HepG2 (cell line): Measurements from ENCODE around the gene HRNR. TPM values are rescaled to one million over a fixed set of nuclear protein-coding genes. Genes with fewer than 3 reads are reported as not detected.

Experiments
- FOXA1 ChIP-seq, 2 experiments: fragments of 450-650 bp in 1 of 2; sonication (generic) in 1 of 2; formaldehyde crosslinking in 1 of 2; IDR thresholded peaks; 2 replicates each; pipeline versions ENCODE4 v1.4.0 to v1.6.1; 2016 to 2020; ENCODE audit warnings: missing genetic modification reagents in 1 of 2
- U2AF1 ChIP-seq: fragments of 200-400 bp; formaldehyde crosslinking; optimal IDR thresholded peaks from 2 replicates; pipeline ENCODE3; 2017; ENCODE audit warnings: mild to moderate bottlenecking, low read depth, low read length
- YEATS4 ChIP-seq: sonication (generic); formaldehyde crosslinking; IDR thresholded peaks from 2 replicates; pipeline ENCODE4 v1.4.0; 2020; ENCODE audit warnings: missing genetic modification reagents, borderline replicate concordance
- ZNF33A ChIP-seq: sonication (generic); formaldehyde crosslinking; IDR thresholded peaks from 2 replicates; pipeline ENCODE4 v1.5.1; 2020; ENCODE audit warnings: missing genetic modification reagents, mild to moderate bottlenecking, moderate library complexity, borderline replicate concordance
- ZNF615 ChIP-seq: sonication (generic); formaldehyde crosslinking; IDR thresholded peaks from 2 replicates; pipeline ENCODE4 v1.5.0; 2020; ENCODE audit warnings: mild to moderate bottlenecking, missing genetic modification reagents, borderline replicate concordance
- polyA plus RNA-seq, 8 experiments: library from polyadenylated mRNA; depleted of rRNA in 3 of 8; stranded (reverse) in 7 of 8; unstranded in 1 of 8; fragments of >200 nt; fragmentation: Illumina TruSeq in 4 of 8; extraction: Trizol in 4 of 8; gene quantifications; 2 replicates each; pipeline versions ENCODE4 v1.2.1 to v1.2.3, GENCODE V29; 2011 to 2016; ENCODE audit warnings: low read depth in 4 of 8, missing spikeins in 1 of 8, mixed read lengths in 1 of 8; ENCODE audit not compliant: insufficient read depth in 1 of 8
- total RNA-seq, 5 experiments: library from RNA; depleted of rRNA; stranded (reverse); fragments of >200 nt; fragmentation: Illumina TruSeq; extraction: Trizol; gene quantifications; 2 replicates each; pipeline ENCODE4 v1.2.3, GENCODE V29; 2016; ENCODE audit warnings: low read depth in 1 of 5
- TF ChIP-seq, protein P1 (sequence below): sonication (generic); formaldehyde crosslinking; IDR thresholded peaks from 2 replicates; pipeline ENCODE4 v1.5.0; 2020; ENCODE audit warnings: mild to moderate bottlenecking, missing genetic modification reagents, moderate library complexity
- TF ChIP-seq, protein P2 (sequence below): sonication (generic); formaldehyde crosslinking; IDR thresholded peaks from 2 replicates; pipeline ENCODE4 v1.4.0; 2020; ENCODE audit warnings: missing genetic modification reagents
- TF ChIP-seq, protein P3 (sequence below): sonication (generic); formaldehyde crosslinking; IDR thresholded peaks from 2 replicates; pipeline ENCODE4 v1.9.0; 2022; ENCODE audit warnings: missing genetic modification reagents, mild to moderate bottlenecking, borderline replicate concordance

Gene HRNR
- total and polyA plus RNA-seq, 2 of the 13 experiments (the other 11 are each of a cell fraction or from before 2014, with no cell fraction given) = not detected

DNA sequence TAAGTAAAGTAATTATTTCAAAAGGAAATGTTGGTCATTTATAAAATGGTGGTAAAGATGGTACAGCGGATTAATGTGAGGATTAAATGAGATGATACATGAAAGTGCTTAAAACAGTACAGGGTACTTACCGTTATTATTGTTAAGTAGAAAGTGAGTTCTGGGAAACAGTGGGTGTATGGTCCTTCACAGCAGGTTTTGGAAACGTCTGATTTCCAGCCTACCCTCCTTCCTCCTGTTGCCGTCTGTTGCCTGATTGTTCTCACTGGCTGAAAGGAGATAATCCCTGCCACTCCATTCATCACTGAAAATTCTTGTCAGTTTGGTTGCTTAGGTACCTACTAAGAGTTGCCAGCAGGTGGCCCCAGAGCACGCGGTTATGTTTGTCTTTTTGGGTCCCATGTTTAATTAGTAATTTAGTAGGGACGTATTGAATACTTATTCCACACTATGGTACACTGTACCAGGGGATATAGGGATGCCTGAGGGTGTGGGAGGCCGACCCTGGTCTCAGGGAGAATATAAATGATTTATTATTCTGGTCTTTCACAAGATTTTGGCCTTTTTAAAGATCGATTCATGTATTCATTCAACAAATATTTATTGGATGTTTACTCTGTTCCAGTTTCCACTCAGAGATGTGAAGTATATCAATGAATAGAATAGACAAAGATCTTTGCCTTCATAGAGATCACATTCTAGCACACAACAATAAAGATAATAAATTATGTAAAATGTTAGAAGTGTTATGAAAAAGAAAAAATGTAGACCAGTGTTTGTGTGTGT, 34.1 kb downstream of the HRNR start (continued):
- TF ChIP-seq, protein P1, sequence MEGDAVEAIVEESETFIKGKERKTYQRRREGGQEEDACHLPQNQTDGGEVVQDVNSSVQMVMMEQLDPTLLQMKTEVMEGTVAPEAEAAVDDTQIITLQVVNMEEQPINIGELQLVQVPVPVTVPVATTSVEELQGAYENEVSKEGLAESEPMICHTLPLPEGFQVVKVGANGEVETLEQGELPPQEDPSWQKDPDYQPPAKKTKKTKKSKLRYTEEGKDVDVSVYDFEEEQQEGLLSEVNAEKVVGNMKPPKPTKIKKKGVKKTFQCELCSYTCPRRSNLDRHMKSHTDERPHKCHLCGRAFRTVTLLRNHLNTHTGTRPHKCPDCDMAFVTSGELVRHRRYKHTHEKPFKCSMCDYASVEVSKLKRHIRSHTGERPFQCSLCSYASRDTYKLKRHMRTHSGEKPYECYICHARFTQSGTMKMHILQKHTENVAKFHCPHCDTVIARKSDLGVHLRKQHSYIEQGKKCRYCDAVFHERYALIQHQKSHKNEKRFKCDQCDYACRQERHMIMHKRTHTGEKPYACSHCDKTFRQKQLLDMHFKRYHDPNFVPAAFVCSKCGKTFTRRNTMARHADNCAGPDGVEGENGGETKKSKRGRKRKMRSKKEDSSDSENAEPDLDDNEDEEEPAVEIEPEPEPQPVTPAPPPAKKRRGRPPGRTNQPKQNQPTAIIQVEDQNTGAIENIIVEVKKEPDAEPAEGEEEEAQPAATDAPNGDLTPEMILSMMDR (CRISPR knock-in tag) = peak; percentile 66
- TF ChIP-seq ZNF33A (CRISPR knock-in tag) (no peak), ZNF615 (CRISPR knock-in tag) (no peak), YEATS4 (CRISPR knock-in tag) (no peak), U2AF1 (no peak), FOXA1 (IDR thresholded peaks at IDR 0.05) (no peak), FOXA1 (CRISPR knock-in tag; IDR thresholded peaks at IDR 0.05) (no peak)
- TF ChIP-seq, protein P2, sequence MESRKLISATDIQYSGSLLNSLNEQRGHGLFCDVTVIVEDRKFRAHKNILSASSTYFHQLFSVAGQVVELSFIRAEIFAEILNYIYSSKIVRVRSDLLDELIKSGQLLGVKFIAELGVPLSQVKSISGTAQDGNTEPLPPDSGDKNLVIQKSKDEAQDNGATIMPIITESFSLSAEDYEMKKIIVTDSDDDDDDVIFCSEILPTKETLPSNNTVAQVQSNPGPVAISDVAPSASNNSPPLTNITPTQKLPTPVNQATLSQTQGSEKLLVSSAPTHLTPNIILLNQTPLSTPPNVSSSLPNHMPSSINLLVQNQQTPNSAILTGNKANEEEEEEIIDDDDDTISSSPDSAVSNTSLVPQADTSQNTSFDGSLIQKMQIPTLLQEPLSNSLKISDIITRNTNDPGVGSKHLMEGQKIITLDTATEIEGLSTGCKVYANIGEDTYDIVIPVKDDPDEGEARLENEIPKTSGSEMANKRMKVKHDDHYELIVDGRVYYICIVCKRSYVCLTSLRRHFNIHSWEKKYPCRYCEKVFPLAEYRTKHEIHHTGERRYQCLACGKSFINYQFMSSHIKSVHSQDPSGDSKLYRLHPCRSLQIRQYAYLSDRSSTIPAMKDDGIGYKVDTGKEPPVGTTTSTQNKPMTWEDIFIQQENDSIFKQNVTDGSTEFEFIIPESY (CRISPR knock-in tag) = no peak
- TF ChIP-seq, protein P3, sequence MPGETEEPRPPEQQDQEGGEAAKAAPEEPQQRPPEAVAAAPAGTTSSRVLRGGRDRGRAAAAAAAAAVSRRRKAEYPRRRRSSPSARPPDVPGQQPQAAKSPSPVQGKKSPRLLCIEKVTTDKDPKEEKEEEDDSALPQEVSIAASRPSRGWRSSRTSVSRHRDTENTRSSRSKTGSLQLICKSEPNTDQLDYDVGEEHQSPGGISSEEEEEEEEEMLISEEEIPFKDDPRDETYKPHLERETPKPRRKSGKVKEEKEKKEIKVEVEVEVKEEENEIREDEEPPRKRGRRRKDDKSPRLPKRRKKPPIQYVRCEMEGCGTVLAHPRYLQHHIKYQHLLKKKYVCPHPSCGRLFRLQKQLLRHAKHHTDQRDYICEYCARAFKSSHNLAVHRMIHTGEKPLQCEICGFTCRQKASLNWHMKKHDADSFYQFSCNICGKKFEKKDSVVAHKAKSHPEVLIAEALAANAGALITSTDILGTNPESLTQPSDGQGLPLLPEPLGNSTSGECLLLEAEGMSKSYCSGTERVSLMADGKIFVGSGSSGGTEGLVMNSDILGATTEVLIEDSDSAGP (CRISPR knock-in tag) = no peak
- TF ChIP-seq, all 625 proteins: peak for 3
